CD4-positive, alpha-beta T cell treated with Interleukin-1 beta for 1 hour (primary cell): ENCODE data around the gene OMP.

Source experiments
- DNase-seq, 2 donors: peaks; one replicate each; pipeline ENCODE4 v3.0.0-alpha.2; 2020 to 2022

OMP gene

DNA sequence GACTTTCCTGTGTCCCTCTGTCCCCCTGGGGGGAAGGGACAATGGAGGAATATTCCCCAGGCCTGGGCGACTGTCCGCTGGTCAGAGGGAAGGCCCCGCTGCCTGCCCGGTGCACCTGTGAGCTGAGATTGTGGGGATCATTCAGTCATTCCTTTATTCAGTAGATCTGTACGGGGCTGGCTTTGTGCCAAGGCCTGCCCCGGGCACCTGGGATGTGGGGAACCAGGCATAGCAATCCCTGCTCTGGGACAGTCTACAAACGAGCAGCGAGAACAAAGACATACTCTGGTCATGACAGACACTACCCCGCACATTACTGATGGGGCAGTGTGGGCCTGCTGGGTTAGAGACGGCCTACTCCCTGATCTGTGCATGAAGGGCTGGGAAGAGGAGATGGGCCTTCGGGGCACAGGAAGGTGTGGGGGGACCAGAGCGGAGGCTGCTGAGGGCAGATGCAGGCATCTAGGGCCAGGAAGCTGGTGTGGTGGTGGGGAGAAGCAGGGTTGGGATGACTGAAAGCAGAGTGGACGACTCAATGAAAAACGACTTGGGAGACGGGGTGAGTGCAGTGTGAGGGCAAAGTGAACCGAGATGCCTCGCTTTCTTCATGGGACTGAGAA lies 23.6 kb downstream of the OMP start:
- DNase-seq: no peak

GRCh38 chr11:77126861-77127234 lies 24.2 kb downstream of the OMP start:
- DNase-seq: no peak

GRCh38 chr11:77127235-77127911 lies 24.7 kb downstream of the OMP start:
- peak; percentile 35 to 53 for DNase-seq

- no peak for DNase-seq
Observed at GRCh38 chr11:77127920-77128691, 25.5 kb downstream of the OMP start, which contains the start of gene MYO7A. TSS of gene MYO7A (plus strand) at chr11:77128246. CDS start at chr11:77130635, 2,389 bp downstream.

GRCh38 chr11:77129069-77129841 lies 26.6 kb downstream of the OMP start:
- DNase-seq: no peak

- DNase-seq: no peak
Observed at GRCh38 chr11:77129842-77130756, 27.5 kb downstream of the OMP start.

- no peak for DNase-seq
Observed at GRCh38 chr11:77130763-77131513, 28.3 kb downstream of the OMP start.

DNA sequence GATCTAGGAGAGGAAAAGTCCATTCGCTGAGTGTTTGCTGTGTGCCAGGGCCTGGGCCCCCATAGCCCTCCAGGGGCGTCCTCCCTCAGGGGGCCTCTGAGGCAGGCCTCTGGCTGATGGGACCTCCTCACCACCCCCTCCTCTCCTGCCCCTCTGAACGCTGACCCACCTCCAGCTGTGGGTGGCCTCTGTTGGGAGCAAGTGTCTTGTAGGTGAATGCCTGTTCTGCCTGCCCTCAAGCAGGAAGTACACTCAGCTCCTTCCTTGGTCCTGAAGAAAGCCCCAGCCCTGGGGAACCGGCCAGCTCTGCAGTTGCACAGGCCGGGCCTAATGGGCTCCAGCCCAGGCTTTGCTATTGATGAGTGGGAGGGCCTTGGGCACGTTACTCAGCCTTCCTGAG lies 28.9 kb downstream of the OMP start:
- DNase-seq: no peak

DNA sequence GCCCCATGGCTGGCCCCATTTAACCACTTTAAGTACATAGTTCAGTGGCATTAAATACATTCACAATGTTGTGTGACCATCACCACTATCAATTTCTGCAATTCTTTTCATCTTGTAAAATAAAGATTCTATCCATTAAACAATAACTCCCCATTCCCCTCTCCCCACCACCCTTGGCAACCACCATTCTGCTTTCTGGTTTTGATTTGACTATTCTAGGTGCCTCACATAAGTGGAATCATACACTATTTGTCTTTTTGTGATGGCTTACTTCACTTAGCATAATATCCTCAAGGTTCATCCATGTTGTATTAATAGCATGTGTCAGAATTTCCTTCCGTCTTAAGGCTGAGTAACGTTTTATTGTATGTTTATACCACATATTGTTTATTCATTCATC lies 32.4 kb downstream of the OMP start:
- DNase-seq: no peak

DNA sequence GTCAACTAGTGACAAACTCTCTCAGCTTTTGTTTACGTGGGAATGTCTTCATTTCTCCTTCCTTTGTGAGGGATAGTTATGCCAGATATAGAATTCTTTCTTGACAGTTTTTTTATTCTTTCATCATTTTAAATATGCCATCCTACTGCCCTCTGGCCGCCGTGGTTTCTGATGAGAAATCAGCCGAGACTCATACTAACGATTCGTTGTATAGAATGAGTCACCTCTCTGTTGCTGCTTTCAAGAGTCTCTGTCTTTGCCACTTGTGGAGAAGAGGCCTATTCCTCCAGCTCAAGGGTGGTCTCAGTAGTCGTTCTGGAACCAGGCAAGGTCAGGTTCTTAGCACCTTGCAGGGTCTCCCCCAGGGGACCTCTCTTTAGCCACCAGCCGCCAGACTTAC lies 33.4 kb downstream of the OMP start:
- no peak for DNase-seq

GRCh38 chr11:77136784-77137420 lies 34.3 kb downstream of the OMP start:
- DNase-seq: no peak

DNA sequence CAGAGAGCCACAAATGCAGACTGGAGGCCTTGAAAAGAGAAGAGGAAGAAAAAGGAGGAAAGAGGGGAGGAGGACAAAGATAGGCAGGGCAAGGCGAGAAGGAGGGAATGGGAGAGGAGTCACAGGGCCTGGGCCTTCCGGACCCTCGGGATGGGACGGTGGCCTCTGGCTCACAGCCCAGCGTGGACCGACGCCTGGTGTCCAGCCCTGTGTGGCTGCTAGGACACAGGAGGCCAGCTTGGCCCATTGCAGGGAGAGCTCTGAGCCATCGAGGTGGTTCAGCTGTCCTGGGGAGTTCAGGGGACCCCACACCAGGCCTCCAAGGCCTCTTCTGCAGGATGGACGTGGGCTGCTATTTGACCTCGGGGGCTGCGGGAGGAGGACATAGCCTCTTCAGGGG lies 34.8 kb downstream of the OMP start:
- DNase-seq: no peak

GRCh38 chr11:77138106-77138649 lies 35.5 kb downstream of the OMP start:
- no peak for DNase-seq

GRCh38 chr11:77139201-77139600 lies 36.6 kb downstream of the OMP start:
- no peak for DNase-seq

- no peak for DNase-seq
Observed at GRCh38 chr11:77140231-77140851, 37.7 kb downstream of the OMP start.

DNA sequence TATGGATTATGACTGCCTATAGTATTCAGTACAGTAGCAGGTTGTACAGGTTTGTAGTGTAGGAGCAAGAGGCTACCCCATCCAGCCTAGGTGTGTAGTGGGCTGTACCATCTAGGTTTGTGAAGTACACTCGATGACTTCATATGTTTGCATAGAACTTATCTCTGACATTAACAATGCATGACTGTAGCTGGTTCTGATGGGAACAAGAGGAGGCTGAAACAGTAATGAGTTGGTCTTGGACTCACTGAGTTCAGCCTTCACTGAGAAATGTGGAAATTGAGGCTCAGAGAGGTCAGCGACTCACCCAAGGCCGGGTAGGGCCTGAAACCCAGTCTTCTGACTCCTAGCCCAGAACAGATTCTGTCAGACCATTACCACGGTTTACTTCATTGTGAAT lies 38.4 kb downstream of the OMP start:
- no peak for DNase-seq

GRCh38 chr11:77141475-77141874 lies 38.8 kb downstream of the OMP start:
- DNase-seq: no peak

DNA sequence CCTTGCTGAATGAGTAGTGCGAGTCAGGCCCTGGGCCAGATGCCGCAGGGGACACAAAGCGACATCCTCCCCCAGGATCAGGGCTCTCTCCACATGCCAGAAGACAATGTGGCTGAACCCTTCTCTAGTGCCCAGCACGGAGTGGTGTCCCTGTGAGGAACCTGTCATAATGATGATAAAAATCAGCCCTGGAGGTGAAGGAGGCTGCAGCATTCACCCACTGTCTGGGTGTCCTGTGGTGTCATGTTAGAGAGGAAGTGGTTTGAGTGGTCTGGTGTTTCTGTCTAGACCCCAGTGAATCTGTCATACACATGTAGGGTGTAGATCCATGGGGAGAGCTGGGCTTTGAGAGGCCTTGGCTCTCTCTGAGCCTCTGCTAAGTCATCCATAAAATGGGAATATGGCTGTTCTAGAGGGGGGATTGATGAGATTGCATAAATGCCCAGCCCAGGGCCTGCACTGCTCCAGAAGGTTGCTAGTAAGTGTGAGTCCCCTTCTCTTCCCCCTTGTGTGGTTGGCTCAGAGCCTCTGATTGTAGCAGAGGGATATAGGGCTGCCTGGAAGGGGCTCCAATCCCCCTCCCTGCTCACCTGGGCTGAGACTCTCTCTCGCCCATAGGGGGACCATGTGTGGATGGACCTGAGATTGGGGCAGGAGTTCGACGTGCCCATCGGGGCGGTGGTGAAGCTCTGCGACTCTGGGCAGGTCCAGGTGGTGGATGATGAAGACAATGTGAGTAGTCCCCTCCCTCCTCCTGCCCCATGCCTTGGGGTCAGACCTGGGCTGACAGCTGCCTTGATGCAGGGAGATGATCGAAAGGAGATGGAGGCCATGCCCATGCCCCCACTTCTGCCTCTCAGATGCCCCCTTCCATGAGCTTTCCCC lies 39.7 kb downstream of the OMP start:
- DNase-seq: peak; percentile 7 to 14

DNA sequence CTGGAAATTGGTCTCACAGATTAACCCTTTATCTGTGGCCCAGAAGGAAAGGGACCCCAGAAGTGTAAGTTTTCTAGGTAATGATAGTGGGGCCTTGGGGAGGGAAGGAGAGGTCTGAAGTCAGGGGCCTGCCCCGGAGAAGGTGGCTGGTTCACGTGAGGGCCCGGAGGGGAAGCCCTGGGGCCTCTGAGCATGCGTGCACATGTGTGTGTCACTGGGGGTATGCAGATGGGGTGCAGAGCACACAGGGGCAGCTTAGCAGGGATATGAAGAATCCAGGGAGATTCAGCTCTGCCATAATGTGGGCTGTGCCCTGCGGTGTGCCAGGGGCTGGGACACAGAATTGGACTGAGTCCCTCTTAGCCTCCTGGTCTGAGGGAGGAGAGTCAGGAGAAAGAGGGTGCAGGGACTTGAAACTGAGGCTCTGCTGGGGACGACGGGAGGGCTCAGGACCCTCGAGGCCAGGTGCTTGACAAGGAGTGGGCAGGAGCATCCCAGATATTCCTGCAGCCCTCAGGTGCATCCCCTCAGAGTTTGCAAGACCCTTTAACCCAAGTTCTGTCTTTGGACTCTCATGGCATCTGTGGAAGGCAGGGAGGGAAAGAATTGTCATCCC lies 40.9 kb downstream of the OMP start:
- no peak for DNase-seq
